Activated naive CD4-positive, alpha-beta T cell (primary cell): ENCODE measurements around the gene ZNF121.

Experiments
- DNase-seq, 4 experiments: peaks; one replicate each; lab custom pipeline; 2025; lab: John Stamatoyannopoulos, UW

The ZNF121 gene

GRCh38 chr19:9538183-9539058, 45.9 kb downstream of the ZNF121 start, which contains the start of gene ZNF426:
ZNF426 (minus strand) TSS chr19:9538645; CDS start chr19:9536232, 2,413 bp downstream.
- peak; percentile 55 to 77 (median 66) for DNase-seq

- DNase-seq = no peak
Measured at GRCh38 chr19:9535934-9536333, 48.4 kb downstream of the ZNF121 start.

GRCh38 chr19:9531933-9532332, 52.4 kb downstream of the ZNF121 start:
- DNase-seq = no peak

- DNase-seq = no peak
Measured at GRCh38 chr19:9528757-9529336, 55.5 kb downstream of the ZNF121 start.

- DNase-seq = no peak
Measured at GRCh38 chr19:9523885-9524474, 60.3 kb downstream of the ZNF121 start.
